Testis (tissue), 2 donors: Measurements from ENCODE around the gene SRL.

Source experiments
- CTCF ChIP-seq, 3 experiments: fragments of 450-650 bp in 2 of 3; fragments of 200-600 bp in 1 of 3; sonication (generic) in 1 of 3; IDR thresholded peaks; one replicate each; pipeline ENCODE4 v1.5.1; 2016 to 2019; ENCODE audit warnings: antibody characterized with exemption in 3 of 3, mild to moderate bottlenecking in 2 of 3, moderate library complexity in 1 of 3
- POLR2A ChIP-seq: fragments of 450-650 bp; IDR thresholded peaks from one replicate; pipeline ENCODE4 v1.6.1; 2017; ENCODE audit warnings: antibody characterized with exemption, mild to moderate bottlenecking, moderate library complexity

DNA sequence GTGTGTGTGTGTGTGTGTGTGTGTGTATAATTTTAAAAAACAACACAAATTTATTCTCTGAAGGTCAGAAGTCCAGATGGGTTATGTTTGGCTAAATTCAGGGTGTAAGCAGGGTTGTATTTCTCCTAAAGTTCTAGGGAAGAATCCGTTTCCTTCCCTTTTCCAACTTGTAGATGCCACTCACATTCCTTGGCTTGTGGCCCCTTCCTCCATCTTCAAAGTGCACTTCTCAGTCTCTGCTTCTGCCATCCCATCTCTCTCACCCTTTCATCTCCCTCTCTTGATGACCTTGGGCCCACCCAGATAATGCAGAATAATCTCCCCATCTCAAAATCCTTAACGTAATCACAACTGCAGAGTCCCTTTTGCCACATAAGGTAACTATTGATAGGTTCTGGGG is 38.7 kb upstream of the SRL start:
- TF ChIP-seq CTCF (IDR thresholded peaks at IDR 0.05), result no peak
- no peak for TF ChIP-seq POLR2A
